CD4-positive, alpha-beta T cell treated with Interleukin-12 subunit alpha and Interleukin-12 subunit beta, for 1 hour (primary cell): ENCODE measurements around the gene MADD.
"Not testable (repeated sequence)": the region's sequence is repeated elsewhere in the genome, so short reads cannot be mapped to it uniquely, and the experiment has no call there.

Source experiments
- DNase-seq: peaks from one replicate; pipeline ENCODE4 v3.0.0-alpha.2; 2020

Gene MADD

DNA sequence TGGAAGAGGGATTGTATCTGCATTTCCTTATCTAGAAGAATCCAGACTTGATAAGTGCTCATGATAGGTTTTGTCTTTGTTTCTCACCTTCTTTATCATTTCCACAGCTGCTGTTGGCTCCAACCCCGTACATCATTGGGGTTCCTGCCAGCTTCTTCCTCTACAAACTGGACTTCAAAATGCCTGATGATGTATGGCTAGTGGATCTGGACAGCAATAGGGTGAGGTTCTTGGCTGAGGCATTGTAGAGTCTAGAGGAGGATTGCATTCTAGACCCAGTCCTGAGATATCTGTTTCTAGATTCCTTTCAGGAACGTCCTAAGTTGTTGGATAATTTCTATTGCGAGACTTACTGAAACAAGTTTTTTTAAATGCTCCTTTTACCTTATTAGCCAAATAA is 8.1 kb downstream of the MADD start:
- no peak for DNase-seq

DNA sequence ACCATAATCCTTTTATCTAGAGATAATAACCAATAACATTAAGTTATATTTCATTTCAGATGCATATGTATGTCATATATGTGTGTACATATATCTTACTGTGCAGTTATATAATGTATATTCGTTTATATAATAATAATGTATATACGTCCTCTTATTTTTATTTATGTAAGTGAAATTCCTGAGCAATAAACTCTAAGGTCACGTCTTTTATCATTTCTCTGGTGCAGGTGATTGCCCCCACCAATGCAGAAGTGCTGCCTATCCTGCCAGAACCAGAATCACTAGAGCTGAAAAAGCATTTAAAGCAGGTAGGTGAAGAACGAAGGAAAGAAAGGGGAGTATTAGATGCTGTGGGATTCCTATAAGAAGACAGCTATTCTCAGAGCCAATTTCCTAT is 8.8 kb downstream of the MADD start:
- DNase-seq: no peak

DNA sequence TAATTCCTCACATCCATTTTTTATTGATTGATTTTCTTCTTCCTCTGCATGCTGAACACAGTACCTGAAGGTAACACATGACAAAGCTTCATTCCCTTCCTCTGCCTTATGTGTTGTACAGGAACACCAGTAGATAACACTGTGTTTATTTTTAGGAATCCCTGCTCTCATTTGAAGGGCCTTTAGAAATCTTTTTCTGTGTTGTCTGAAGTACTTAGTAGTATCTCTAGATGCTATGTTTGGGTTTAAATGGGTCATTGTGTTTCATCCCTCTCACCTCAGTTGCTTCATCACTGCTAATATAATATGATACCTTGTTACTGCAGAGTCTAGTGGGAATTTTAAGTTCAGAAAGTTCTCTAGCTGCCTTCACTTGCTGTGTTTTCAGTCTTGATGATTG is 10.2 kb downstream of the MADD start:
- DNase-seq: no peak

DNA sequence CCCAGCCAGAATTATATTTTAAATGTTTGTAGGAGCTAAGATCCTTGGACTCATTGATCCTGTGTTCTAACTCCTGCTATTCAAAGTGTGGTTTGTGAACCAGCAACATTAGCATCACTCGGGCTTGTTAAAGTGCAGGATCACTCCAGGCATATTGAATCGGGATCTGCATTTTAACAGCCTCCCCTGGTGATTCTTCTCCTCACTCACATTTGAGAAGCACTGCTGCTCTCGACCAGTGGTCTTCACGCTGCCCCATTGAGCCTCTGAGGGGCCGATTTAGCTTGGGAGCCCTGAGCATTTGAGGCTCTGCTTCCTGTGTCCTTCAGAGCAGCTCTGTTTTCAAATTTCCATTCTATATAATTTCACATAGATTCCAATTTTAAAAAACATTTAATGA is 10.9 kb downstream of the MADD start:
- no peak for DNase-seq

DNA sequence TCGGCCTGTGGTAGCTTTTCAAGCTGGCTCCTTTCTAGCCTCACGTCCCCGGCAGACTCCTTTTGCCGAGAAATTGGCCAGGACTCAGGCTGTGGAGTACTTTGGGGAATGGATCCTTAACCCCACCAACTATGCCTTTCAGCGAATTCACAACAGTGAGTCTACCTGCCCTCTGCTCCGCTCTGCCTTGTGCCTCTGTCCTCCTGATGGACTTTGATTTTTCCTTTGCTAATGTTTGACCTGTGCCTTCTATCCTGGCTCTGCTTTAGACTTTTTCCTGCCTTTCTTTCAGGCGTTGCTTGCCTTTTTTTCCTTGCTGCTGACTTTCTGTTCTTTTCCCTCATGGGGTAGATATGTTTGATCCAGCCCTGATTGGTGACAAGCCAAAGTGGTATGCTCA is 12.5 kb downstream of the MADD start:
- no peak for DNase-seq

DNA sequence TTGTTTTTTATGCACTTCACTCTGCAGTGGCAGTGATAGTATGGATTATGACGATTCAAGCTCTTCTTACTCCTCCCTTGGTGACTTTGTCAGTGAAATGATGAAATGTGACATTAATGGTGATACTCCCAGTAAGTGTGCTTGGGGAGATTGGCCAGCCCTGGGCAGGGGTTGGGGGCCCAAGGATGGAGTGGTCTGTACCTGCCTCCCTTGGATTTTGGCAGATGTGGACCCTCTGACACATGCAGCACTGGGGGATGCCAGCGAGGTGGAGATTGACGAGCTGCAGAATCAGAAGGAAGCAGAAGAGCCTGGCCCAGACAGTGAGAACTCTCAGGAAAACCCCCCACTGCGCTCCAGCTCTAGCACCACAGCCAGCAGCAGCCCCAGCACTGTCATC is 14.2 kb downstream of the MADD start:
- no peak for DNase-seq

DNA sequence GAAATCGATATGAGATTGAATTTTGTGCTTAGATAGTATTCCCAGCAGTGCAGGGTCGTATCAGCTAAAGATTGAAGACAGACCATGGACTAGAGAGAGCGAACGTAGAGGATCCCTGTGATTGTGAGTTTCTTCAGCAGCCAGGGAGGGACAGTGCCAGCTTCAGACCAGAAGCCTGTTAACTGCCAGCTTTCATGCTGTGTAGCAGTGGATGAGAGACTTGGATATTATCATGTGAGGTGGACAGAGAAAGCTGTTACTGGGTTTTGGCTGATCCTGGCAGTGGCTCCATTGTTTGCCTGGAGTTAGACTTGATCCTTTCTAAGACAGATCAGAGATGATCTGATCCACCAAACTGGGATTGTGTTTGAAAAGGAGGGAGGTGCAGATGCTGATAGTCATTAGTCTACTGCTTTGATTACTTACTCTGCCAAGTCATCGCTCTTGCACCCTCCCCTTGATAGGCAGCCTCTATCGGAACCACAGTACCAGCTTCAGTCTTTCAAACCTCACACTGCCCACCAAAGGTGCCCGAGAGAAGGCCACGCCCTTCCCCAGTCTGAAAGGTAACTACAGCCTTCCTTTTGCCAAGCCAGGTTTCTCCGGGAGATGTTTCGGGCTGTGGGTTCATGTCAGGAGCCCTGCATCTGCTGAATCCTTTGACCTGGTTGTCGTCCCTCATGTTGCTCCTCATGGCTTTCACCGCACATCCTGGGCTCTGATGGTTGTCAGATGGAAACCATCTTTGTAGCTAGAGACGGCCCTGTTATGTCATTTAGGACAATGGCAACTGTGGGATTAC is 16.2 kb downstream of the MADD start:
- DNase-seq: no peak

DNA sequence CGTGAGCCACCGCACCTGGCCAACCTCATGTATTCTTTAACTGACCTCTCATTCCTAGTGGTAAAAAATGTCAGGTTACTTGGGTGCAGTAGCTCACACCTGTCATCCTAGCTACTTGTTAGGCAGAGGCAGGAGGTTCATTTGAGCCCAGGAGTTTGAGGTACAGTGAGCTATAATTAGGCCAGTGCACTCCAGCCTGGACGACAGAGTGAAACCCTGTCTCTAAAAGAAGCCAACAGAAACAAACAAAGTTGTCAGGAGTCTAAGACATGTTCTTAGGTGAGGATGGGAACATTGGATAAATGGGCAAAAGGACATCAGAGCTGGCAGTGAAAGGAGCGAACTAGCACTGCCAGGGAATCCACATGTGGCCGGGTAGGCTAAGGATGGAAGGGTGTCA is 18.1 kb downstream of the MADD start:
- no peak for DNase-seq

DNA sequence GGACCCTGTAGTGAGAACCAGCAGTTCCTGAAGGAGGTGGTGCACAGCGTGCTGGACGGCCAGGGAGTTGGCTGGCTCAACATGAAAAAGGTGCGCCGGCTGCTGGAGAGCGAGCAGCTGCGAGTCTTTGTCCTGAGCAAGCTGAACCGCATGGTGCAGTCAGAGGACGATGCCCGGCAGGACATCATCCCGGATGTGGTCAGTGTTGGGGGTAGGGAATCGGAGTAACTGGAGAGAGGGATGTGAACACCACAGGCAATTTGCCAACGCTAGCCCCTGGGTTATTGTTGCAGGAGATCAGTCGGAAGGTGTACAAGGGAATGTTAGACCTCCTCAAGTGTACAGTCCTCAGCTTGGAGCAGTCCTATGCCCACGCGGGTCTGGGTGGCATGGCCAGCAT is 19.9 kb downstream of the MADD start:
- no peak for DNase-seq

DNA sequence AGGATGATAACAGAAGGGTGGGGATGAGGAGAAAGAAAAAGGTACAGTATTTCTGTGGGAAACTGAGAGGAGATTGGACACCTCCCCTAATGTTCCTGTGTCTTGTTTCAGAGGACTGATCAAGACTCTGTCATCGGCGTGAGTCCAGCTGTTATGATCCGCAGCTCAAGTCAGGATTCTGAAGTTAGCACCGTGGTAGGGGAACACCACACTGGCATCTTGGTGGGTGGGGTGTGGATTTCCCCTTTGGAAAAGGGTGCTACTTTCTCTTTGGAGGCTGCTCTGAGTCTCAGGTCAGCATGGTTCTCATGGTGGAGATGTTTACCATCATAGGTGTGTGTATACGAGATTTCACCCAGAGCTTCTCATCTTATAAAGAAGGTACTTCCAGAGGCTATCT is 25.5 kb downstream of the MADD start:
- DNase-seq: no peak

DNA sequence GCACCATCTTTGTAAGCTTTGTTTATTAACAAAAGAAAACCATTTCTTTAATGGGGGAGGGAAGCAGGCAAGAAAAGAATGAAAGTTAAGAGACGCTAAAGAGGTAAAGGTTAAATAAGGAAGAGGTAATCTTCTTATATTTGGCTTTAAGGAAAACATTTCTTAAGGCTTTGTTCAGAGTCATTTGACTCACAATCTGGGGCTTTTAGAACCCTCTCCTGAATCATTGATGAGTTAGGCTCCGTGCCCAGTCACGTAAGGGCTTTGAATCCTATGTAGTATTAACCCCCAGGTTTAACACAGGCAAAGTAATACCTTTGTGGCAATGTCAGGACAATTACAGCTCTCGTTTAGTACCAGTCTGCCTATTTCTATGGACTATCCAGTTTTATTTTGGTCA is 26.1 kb downstream of the MADD start:
- no peak for DNase-seq

DNA sequence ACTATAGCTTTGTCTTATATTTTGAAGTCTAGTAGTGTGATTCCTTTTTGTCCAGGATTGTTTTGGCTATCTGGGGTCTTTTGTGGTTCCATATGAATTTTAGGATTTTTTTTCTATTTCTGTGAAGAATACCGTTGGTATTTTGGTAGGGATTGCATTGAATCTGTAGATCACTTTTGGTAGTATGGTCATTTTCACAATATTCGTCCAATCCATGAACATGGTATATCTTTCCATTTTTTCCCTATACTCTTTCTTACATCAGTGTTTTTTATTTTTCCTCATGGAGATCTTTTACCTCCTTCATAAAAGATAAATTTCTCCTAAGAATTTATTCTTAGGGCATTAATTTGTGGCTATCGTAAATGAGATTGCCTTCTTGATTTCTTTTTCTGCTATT is 29.1 kb downstream of the MADD start:
- no peak for DNase-seq

DNA sequence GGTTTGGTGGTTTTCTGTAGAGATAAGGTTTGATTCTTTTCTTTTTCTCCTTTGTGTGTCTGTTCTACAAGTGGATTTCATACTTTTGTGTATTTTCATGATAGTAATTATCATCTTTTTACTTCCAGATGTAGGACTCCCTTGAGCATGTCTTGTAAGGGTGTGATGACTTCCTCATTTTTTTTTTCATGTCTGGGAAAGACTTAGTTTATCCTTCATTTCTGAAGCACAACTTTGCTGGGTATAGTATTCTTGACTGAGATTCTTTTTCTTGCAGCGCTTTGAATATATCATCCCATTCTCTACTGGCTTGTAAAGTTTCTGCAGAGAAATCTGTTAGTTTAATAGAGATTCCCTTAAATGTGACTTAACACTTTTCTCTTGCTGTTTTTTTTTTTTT is 32.9 kb downstream of the MADD start:
- no peak for DNase-seq

DNA sequence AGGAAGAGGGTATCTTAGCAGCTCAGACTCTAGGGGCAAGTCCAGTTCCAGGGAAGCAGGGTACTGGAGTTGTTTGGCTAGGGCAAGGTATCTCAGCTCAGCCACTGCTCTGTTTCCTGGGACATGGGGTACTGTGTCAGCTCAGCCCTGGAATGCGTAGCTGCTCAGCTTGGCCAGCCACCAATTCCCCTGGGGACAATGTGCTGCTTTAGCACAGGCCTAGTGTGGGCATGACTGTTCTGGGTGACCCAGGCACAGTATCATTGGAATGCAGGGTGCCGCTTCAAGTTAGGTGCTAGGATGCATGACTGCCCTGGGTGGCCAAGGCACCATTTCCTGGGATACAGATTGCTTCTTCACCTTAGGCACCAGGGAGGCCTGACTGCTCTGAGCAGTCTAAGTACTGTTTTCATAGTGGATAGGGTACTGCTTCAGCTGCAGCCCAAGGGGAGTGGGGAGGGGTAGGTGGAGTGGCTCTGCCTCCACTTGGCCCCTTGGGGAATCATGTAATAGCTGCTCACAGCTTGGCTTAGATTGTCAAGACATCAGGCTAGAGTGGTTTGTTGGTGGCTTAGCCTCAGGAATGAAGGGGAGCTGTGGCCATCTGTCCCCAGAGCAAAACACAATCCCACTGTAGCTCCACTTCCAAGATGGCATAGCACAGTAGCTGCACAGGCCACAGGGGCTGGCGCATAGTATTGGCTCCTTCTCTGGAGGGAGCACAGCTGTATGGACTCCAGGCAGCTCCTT is 36.0 kb downstream of the MADD start:
- no peak for DNase-seq

DNA sequence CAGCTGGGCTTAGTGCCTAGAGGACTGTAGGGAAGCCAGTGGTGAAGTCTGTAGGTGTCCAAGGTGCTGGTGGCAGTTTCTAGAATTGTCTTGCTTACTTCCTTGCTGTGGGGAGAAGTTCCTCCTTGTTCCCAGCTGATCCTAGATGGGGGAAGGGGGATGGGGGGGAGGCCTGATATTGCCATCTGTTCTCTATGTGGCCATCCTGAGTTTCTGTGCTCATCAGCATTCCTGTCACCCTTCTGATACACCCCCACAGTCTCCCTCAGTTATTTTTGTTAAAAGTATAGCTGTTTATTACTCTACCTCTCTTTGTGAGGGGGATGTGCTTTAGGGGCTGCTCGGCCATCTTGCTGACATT is 36.5 kb downstream of the MADD start:
- DNase-seq: no peak

DNA sequence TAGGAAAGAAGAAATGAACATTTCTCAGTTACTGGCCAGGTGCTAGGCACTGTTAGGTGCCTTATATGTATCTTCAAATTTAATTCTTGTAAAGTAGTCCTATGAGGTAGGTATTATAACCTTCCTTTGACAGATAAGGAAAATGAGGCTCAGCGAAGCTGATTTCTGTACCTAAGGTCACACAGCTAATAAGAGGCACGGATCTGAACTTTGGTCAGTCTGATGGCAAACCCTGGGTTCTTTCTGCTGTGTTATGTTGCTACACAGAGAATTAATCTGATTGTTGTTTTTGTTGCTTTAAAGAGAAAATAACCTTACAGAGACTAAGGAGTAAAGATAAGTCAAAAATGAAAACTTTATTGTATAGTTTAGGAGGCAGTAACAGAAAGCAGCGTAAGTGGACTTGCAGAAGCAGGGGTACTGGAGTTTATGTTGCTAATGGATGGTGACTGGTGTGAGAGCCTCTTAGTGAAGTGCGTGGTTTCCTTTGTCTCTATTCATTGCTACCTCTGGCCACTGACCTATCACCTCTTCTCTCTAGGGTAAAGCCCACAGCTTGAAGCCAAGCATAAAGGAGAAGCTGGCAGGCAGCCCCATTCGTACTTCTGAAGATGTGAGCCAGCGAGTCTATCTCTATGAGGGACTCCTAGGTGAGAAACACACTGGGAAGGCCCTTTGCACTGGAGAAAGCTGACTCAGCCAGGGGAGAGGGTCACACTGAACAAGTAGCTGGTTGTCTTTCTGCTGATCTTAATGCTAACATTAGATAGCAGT is 38.3 kb downstream of the MADD start:
- no peak for DNase-seq

DNA sequence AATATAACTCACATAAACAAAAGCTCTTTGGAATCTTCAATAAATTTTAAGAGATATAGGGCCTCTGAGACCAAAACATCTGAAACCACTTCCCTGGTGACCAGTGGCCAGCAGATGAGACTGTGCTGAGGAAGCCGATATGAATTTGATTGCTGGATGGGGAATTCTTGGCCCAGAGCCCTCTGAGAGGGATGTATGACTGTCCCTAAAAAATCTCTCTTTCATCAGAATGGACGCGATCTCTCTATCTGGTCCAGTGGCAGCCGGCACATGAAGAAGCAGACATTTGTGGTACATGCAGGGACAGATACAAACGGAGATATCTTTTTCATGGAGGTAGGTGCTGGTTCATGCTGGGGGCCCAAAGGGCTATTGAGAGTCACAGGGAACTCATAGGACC is 45.1 kb downstream of the MADD start:
- no peak for DNase-seq

DNA sequence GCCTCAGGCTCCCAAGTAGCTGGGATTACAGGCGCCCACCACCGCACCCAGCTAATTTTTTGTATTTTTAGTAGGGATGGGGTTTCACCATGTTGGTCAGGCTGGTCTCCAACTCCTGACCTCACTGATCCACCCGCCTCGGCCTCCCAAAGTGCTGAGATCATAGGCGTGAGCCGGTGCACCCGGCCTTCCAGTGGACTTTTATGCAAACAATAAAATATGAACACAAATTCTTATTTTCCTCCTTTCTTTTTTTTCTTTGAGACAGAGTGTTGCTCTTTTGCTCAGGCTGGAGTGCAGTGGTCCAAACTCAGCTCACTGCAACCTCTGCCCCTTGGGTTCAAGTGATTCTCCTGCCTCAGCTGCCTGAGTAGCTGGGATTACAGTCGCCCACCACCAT is 46.6 kb downstream of the MADD start:
- DNase-seq: not testable (repeated sequence)

DNA sequence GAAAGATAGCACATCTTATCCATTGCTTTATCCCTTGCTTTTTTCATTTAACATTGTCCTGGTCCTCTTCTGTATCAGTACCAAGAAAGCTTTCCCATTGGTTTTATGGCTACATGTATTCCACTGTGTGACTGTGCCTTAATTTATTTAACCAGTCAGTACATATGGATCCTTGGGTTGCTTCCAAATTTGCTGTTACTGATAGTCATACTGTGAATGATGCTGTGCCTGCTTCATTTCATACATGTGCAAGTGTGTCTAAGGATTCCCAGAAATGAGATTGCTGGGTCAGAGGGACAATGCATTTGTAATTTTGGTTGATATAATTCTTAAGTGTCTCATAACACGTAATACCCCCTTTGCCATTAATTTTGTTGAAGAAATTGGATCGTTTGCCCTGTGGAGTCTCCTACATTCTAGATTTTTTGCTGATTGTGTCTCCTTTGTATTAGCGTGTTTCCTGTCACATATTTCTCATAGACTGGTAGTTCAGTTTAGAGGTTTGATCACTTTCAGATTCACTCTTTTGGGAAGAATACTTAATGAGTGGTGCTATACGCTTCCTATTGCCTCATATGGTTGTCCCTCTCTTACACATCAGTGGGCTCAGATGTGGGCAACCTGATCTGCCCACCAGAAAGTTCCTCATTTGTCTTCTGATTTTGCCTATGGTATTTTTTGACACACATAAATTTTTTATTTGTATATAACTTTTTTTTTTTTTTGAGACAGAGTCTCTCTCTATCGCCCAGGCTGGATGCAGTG is 47.3 kb downstream of the MADD start:
- DNase-seq: no peak

DNA sequence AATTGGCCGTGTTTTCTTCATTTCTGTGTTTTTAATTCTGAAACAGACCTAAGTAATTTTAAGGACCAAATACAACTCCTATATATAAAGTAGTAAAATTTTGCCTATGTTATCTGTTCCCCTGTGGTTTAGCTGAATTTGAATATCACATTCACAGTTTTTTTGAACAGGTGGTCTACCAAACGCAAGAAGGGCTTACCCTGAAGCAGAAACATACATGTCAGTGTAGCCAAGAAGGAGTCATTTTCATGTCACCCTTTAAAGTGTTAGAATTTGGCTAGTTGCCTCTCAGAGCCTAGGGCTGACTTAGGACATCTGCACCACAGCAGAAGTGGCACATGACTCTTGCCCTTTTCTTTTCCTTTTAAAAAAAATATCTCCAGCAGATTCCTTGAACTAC is 48.2 kb downstream of the MADD start:
- DNase-seq: no peak

DNA sequence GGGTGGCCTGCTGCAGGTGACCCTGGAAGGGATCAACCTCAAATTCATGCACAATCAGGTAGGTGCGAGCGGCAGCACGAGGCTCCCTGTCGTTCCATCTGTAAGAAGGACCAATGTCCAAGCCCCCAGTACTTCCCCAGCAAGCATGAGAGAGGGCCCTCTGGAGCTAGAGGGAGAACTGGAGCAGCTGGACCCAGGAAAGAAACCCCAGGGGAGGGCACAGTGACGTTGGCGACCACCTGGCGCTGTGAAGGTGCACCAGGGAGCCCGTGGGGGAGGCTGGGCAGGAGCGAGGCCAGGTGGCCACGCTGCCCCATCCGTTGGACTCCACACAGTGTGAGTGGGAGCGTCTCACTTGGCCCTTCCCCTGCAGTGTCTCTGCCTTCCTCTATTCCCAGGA is 54.6 kb downstream of the MADD start:
- DNase-seq: no peak

DNA sequence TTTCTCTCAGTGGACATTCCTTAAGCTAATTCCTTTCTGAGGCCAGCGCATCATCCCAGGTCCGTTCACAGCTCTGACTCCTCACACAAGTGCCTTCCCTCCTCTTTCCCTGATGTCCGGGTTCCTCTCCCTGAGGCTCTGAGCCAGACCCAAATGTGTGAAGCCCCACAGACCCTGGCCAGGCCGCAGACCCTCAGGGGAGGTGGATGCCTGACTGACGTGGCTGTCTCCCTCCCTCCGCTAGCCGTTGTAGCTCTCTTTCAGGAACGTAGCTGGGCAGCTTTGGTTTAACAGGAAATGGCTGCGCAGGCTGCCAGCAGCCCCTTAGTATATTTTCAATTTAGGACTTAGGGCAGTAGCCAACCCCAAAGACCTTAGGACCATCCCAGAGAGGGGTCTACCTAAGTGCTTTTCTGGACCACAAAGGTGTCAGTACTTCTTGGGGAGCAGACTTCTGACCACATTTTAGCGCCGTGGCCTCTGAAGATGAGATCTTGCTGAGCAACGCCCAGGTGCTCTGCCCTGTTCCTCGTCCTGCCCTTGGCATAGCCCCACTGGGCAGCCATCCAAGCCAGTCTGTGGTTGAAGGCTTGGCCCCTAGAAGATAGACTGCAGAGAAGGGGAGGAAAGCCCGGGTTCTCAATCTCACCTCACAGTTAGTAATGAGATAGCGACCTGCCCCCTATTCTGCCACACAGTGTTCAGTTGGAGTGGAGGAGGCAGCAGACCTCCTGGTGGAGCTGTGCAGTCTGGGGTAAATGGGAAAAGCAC is 55.5 kb downstream of the MADD start:
- no peak for DNase-seq
